HepG2 (cell line): ENCODE data around the gene PARP1. TPM values are rescaled to one million over a fixed set of nuclear protein-coding genes. Genes with fewer than 3 reads are reported as not detected.
A peak's percentile ranks its signal among the peaks of the same experiment; 100 is the strongest.

Experiments used
- ATAC-seq: fragments of 200-7000 bp; cut with Tn5 transposase; 3 replicates; pipeline ENCODE4 v1.9.1; 2020; ENCODE audit warnings: mild to moderate bottlenecking, moderate library complexity
- BruUV-seq: library from RNA; stranded (reverse); fragments of 400-500 nt; replicated peaks from 2 replicates; lab custom pipeline; 2021; lab: Mats Ljungman, UMichigan
- CTCF ChIA-PET: fragments of 300-600 bp; formaldehyde crosslinking; extraction: SDS; loops from one replicate; lab custom pipeline; 2021; ENCODE audit warnings: low total read pairs, inconsistent platforms, low intra/inter-chr PET ratio; lab: Yijun Ruan, JAX
- POLR2A ChIA-PET: fragments of 350-600 bp; sonication (Branson Sonifier 250); formaldehyde crosslinking; loops from one replicate; lab custom pipeline; 2020; ENCODE audit warnings: antibody characterized with exemption, inconsistent platforms; lab: Yijun Ruan, JAX
- DNase-seq: peaks from one replicate; pipeline ENCODE4 v3.0.0-alpha.2; 2015; ENCODE audit warnings: low spot score
- FAIRE-seq: peaks from 3 replicates; lab custom pipeline; 2011; peaks lifted over from hg19 to GRCh38; lab: Jason Lieb, UNC
- H2AFZ ChIP-seq: one replicate; pipeline ENCODE4 v1.6.1; 2011; ENCODE audit warnings: low read length, inconsistent platforms
- H3K27ac ChIP-seq: fragments of 300-600 bp; 3 replicates; pipeline ENCODE4 v1.8.0; 2011; ENCODE audit warnings: mixed run types, mild to moderate bottlenecking, mixed read lengths, low read length, inconsistent platforms; ENCODE audit not compliant: insufficient read depth; ENCODE audit errors: extremely low read length
- H3K27me3 ChIP-seq, 2 experiments: fragments of 200-600 bp in 1 of 2; 2 replicates in 1 of 2; 3 replicates in 1 of 2; pipeline versions ENCODE4 v1.6.0 to v1.8.0; 2011; ENCODE audit warnings: low read length in 2 of 2, mild to moderate bottlenecking in 2 of 2, moderate library complexity in 2 of 2, inconsistent platforms in 1 of 2; ENCODE audit not compliant: insufficient read depth in 2 of 2, control insufficient read depth in 1 of 2
- H3K36me3 ChIP-seq, 2 experiments: fragments of 200-600 bp in 1 of 2; replicated peaks in 1 of 2; 2 replicates in 1 of 2; 3 replicates in 1 of 2; pipeline versions ENCODE4 v1.5.1 to v1.8.0; 2011; ENCODE audit warnings: low read length in 2 of 2, inconsistent platforms in 1 of 2; ENCODE audit not compliant: insufficient read depth in 2 of 2, control insufficient read depth in 1 of 2
- H3K4me1 ChIP-seq: 2 replicates; pipeline ENCODE4 v1.5.1; 2012; ENCODE audit warnings: low read length, inconsistent platforms; ENCODE audit not compliant: insufficient read depth
- H3K4me2 ChIP-seq: 2 replicates; pipeline ENCODE4 v1.6.0; 2011; ENCODE audit warnings: low read depth, low read length, inconsistent platforms
- H3K4me3 ChIP-seq, 3 experiments: fragments of 200-600 bp in 1 of 3; sonication (generic), shearing (Covaris generic) in 1 of 3; replicated peaks in 1 of 3; 2 replicates each; pipeline ENCODE4 v1.5.1; 2011 to 2016; ENCODE audit warnings: low read length in 3 of 3, inconsistent platforms in 2 of 3, low read depth in 2 of 3, mild to moderate bottlenecking in 2 of 3, control low read depth in 1 of 3, mixed read lengths in 1 of 3; ENCODE audit not compliant: insufficient read depth in 1 of 3
- H3K79me2 ChIP-seq: one replicate; pipeline ENCODE4 v1.6.1; 2011; ENCODE audit warnings: low read length, inconsistent platforms; ENCODE audit not compliant: insufficient read depth
- H3K9ac ChIP-seq: 2 replicates; pipeline ENCODE4 v1.6.0; 2011; ENCODE audit warnings: mild to moderate bottlenecking, low read depth, low read length, inconsistent platforms; ENCODE audit not compliant: insufficient read depth
- H3K9me3 ChIP-seq: 2 replicates; pipeline ENCODE4 v1.5.1; 2012; ENCODE audit warnings: mild to moderate bottlenecking, low read length
- H4K20me1 ChIP-seq: 2 replicates; pipeline ENCODE4 v1.6.0; 2011; ENCODE audit warnings: inconsistent platforms, mild to moderate bottlenecking, low read length, moderate library complexity; ENCODE audit not compliant: insufficient read depth
- AHR ChIP-seq: IDR thresholded peaks from 2 replicates; pipeline ENCODE4 v1.6.1; 2018; ENCODE audit warnings: missing genetic modification reagents, missing compliant biosample characterization
- ASH2L ChIP-seq: fragments of 300-600, 200-600 bp; sonication (generic); IDR thresholded peaks from 2 replicates; pipeline ENCODE4 v1.7.0; 2017; ENCODE audit warnings: low read depth, mild to moderate bottlenecking, moderate library complexity, mixed read lengths, low read length; ENCODE audit not compliant: insufficient read length
- GABPA ChIP-seq, 2 experiments: IDR thresholded peaks; 2 replicates each; pipeline ENCODE4 v1.6.1; 2011 to 2016; ENCODE audit warnings: low read depth in 2 of 2, low read length in 1 of 2, missing biosample characterization in 1 of 2, missing genetic modification characterization in 1 of 2
- MIER3 ChIP-seq: IDR thresholded peaks from 2 replicates; pipeline ENCODE4 v1.6.1; 2016; ENCODE audit warnings: missing compliant biosample characterization, borderline replicate concordance
- POLR2A ChIP-seq, 2 experiments: IDR thresholded peaks; 2 replicates each; pipeline ENCODE4 v1.6.1; 2011; ENCODE audit warnings: low read depth in 2 of 2, low read length in 2 of 2, mild to moderate bottlenecking in 1 of 2, moderate library complexity in 1 of 2; ENCODE audit not compliant: insufficient read depth in 1 of 2
- SAFB2 ChIP-seq: sonication (generic); formaldehyde crosslinking; IDR thresholded peaks from 2 replicates; pipeline ENCODE4 v1.5.1; 2020; ENCODE audit warnings: missing genetic modification reagents, low read depth, mild to moderate bottlenecking, borderline replicate concordance
- SNRNP70 ChIP-seq: fragments of 200-400 bp; formaldehyde crosslinking; IDR thresholded peaks from 2 replicates; pipeline ENCODE4 v1.6.1; 2017; ENCODE audit warnings: mild to moderate bottlenecking, low read depth, low read length, moderate library complexity
- ZNF124 ChIP-seq: sonication (generic); formaldehyde crosslinking; IDR thresholded peaks from 2 replicates; pipeline ENCODE4 v1.4.0; 2020; ENCODE audit warnings: missing genetic modification reagents
- ZNF264 ChIP-seq: sonication (generic); formaldehyde crosslinking; IDR thresholded peaks from 2 replicates; pipeline ENCODE4 v1.4.0; 2020; ENCODE audit warnings: missing genetic modification reagents
- ZNF282 ChIP-seq: fragments of 450-650 bp; IDR thresholded peaks from 2 replicates; pipeline ENCODE4 v1.6.1; 2018; ENCODE audit not compliant: partially characterized antibody
- ZNF335 ChIP-seq: sonication (generic); formaldehyde crosslinking; IDR thresholded peaks from 2 replicates; pipeline ENCODE4 v1.4.0; 2020; ENCODE audit warnings: missing genetic modification reagents
- ZNF776 ChIP-seq: sonication (generic); formaldehyde crosslinking; IDR thresholded peaks from 2 replicates; pipeline ENCODE4 v1.4.0; 2020; ENCODE audit warnings: mild to moderate bottlenecking, missing genetic modification reagents
- WGBS: methylation state at CpG from one replicate; pipeline ENCODE4 v1.1.6; 2017; ENCODE audit warnings: low lambda C conversion rate; 5-methylcytosine and 5-hydroxymethylcytosine counted together
- in situ Hi-C: cut with HindIII; loops from 2 replicates; pipeline ENCODE4 v1.10.0; 2017; ENCODE audit warnings: low pct_unique_long_range_greater_than_20kb; ENCODE audit not compliant: extremely low pct_ligation_motif_present
- intact Hi-C: fragments of 100-400 bp; cut with micrococcal nuclease; formaldehyde crosslinking; loops from one replicate; pipeline ENCODE4 v1.10.0; 2022; ENCODE audit not compliant: unreplicated experiment
- polyA plus RNA-seq, 8 experiments: library from polyadenylated mRNA; depleted of rRNA in 3 of 8; stranded (reverse) in 7 of 8; unstranded in 1 of 8; fragments of >200 nt; fragmentation: Illumina TruSeq in 4 of 8; extraction: Trizol in 4 of 8; gene quantifications; 2 replicates each; pipeline versions ENCODE4 v1.2.1 to v1.2.3, GENCODE V29; 2011 to 2016; ENCODE audit warnings: low read depth in 4 of 8, missing spikeins in 1 of 8, mixed read lengths in 1 of 8; ENCODE audit not compliant: insufficient read depth in 1 of 8
- total RNA-seq, 5 experiments: library from RNA; depleted of rRNA; stranded (reverse); fragments of >200 nt; fragmentation: Illumina TruSeq; extraction: Trizol; gene quantifications; 2 replicates each; pipeline ENCODE4 v1.2.3, GENCODE V29; 2016; ENCODE audit warnings: low read depth in 1 of 5
- TF ChIP-seq, protein P1 (sequence below): sonication (generic); formaldehyde crosslinking; IDR thresholded peaks from 2 replicates; pipeline ENCODE4 v1.5.1; 2020; ENCODE audit warnings: mild to moderate bottlenecking, missing genetic modification reagents, moderate library complexity
- TF ChIP-seq, protein P2 (sequence below): sonication (generic); formaldehyde crosslinking; IDR thresholded peaks from 2 replicates; pipeline ENCODE4 v1.5.1; 2020; ENCODE audit warnings: missing genetic modification reagents, mild to moderate bottlenecking, borderline replicate concordance
- TF ChIP-seq, protein P3 (sequence below): sonication (generic); formaldehyde crosslinking; IDR thresholded peaks from 2 replicates; pipeline ENCODE4 v1.5.0; 2020; ENCODE audit warnings: missing genetic modification reagents

The PARP1 gene
- total and polyA plus RNA-seq, 2 of the 13 experiments (the other 11 are each of a cell fraction or from before 2014, with no cell fraction given): 50.1 to 85.2 TPM

DNA sequence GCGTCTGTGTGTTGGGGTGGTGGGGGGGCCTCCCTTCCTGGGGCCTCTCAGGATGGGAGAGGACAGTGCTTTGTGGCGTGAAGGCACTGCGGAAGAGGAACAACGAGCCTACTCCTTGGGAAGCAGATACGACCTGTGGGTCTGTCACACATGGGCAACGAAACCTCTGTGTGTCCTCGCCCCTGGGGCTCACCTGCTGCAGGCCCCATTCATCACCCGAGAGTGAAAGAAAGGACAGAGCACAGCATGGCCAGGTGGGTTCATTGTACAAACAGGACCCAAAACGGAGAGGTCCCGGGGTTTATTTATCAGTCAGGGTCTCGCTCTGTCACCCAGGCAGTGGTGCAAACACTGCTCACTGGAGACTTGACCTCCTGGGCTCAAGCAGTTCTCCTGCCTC lies 58.8 kb downstream of the PARP1 start:
- no peak; the same call in 1 of the 3 replicates for ATAC-seq
- H3K79me2 ChIP-seq: no peaks in the 10 kb centered on the region
- no peak overlapping the region for H3K27ac ChIP-seq
- no peaks in the 10 kb centered on the region for H4K20me1 ChIP-seq
- H3K9ac ChIP-seq: 0 out of 2 replicates have a peak overlapping the region, but pooled peaks have one; percentile 11
- H3K4me1 ChIP-seq: peaks cover 19% of the 10 kb centered on the region
- no peaks in the 10 kb centered on the region; a peak in 1 of 5 replicates for H3K27me3 ChIP-seq
- POLR2A ChIA-PET: no interaction called here
- TF ChIP-seq, protein P1, sequence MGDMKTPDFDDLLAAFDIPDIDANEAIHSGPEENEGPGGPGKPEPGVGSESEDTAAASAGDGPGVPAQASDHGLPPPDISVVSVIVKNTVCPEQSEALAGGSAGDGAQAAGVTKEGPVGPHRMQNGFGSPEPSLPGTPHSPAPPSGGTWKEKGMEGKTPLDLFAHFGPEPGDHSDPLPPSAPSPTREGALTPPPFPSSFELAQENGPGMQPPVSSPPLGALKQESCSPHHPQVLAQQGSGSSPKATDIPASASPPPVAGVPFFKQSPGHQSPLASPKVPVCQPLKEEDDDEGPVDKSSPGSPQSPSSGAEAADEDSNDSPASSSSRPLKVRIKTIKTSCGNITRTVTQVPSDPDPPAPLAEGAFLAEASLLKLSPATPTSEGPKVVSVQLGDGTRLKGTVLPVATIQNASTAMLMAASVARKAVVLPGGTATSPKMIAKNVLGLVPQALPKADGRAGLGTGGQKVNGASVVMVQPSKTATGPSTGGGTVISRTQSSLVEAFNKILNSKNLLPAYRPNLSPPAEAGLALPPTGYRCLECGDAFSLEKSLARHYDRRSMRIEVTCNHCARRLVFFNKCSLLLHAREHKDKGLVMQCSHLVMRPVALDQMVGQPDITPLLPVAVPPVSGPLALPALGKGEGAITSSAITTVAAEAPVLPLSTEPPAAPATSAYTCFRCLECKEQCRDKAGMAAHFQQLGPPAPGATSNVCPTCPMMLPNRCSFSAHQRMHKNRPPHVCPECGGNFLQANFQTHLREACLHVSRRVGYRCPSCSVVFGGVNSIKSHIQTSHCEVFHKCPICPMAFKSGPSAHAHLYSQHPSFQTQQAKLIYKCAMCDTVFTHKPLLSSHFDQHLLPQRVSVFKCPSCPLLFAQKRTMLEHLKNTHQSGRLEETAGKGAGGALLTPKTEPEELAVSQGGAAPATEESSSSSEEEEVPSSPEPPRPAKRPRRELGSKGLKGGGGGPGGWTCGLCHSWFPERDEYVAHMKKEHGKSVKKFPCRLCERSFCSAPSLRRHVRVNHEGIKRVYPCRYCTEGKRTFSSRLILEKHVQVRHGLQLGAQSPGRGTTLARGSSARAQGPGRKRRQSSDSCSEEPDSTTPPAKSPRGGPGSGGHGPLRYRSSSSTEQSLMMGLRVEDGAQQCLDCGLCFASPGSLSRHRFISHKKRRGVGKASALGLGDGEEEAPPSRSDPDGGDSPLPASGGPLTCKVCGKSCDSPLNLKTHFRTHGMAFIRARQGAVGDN (CRISPR knock-in tag): no peak
- TF ChIP-seq, protein P2, sequence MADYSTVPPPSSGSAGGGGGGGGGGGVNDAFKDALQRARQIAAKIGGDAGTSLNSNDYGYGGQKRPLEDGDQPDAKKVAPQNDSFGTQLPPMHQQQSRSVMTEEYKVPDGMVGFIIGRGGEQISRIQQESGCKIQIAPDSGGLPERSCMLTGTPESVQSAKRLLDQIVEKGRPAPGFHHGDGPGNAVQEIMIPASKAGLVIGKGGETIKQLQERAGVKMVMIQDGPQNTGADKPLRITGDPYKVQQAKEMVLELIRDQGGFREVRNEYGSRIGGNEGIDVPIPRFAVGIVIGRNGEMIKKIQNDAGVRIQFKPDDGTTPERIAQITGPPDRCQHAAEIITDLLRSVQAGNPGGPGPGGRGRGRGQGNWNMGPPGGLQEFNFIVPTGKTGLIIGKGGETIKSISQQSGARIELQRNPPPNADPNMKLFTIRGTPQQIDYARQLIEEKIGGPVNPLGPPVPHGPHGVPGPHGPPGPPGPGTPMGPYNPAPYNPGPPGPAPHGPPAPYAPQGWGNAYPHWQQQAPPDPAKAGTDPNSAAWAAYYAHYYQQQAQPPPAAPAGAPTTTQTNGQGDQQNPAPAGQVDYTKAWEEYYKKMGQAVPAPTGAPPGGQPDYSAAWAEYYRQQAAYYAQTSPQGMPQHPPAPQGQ: no peak
- no peak for TF ChIP-seq SAFB2
- TF ChIP-seq MIER3 (CRISPR knock-in tag): no peak
- TF ChIP-seq AHR (CRISPR knock-in tag): no peak
- TF ChIP-seq ZNF264 (CRISPR knock-in tag): no peak
- no peak for TF ChIP-seq ZNF776 (CRISPR knock-in tag)
- TF ChIP-seq ASH2L: no peak
- TF ChIP-seq, protein P3, sequence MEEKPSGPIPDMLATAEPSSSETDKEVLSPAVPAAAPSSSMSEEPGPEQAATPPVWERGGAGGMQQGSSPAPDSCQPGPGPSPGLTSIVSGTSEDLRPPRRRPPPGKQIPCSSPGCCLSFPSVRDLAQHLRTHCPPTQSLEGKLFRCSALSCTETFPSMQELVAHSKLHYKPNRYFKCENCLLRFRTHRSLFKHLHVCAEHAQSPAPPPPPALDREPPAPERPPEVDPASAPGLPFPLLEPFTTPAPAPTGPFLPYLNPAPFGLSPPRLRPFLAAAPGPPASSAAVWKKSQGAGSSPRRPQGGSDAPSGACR (CRISPR knock-in tag): no peak
- no peak for TF ChIP-seq GABPA (IDR thresholded peaks at IDR 0.05; ENCODE audit: low read depth, low read length)
- TF ChIP-seq GABPA (CRISPR knock-in tag; IDR thresholded peaks at IDR 0.05; ENCODE audit: low read depth): no peak
- TF ChIP-seq ZNF124 (CRISPR knock-in tag): no peak
- TF ChIP-seq SNRNP70: no peak
- TF ChIP-seq POLR2A (IDR thresholded peaks at IDR 0.05; ENCODE audit: insufficient read depth in 1 of 2, low read depth in 2 of 2, low read length in 2 of 2): no peak
- no peak for TF ChIP-seq ZNF282
- TF ChIP-seq ZNF335: no peak
- TF ChIP-seq, all 625 proteins: peak for 0
- Histone ChIP-seq H3K4me2 (peak overlapping the region; percentile 53; the same call in 1 of the 2 replicates), H2AFZ (no peak overlapping the region), H3K9me3 (no peaks in the 10 kb centered on the region), H3K4me3 (0 out of 6 replicates have a peak overlapping the region, but pooled peaks of 1 of the 3 experiments have one; percentile 4), H3K36me3 (no peaks in the 10 kb centered on the region)
- DNase-seq (no peak), FAIRE-seq (no peak)
- BruUV-seq: no TSS peak
- in situ Hi-C loops: no loop called here
- CTCF ChIA-PET: no interaction called here
- WGBS: 71% methylated on average over 1 of the region's 11 CpGs
- intact Hi-C loops: no loop called here
